Posterior vena cava (tissue), 2 donors: ENCODE data around the gene CDRT15. TPM values are rescaled to one million over a fixed set of nuclear protein-coding genes. Genes with fewer than 3 reads are reported as not detected.
"Not testable (repeated sequence)": the region's sequence is repeated elsewhere in the genome, so short reads cannot be mapped to it uniquely, and the experiment has no call there.

ENCODE experiments used
- DNase-seq: peaks from one replicate; pipeline ENCODE4 v3.0.0-alpha.2; 2020; ENCODE audit warnings: low spot score
- intact Hi-C, 2 donors: fragments of 100-400 bp; cut with DNase I; formaldehyde crosslinking; loops; one replicate each; pipeline versions ENCODE4 v1.14.1 to v1.14.2; 2022 to 2023
- total RNA-seq, 2 donors: library from RNA; stranded (reverse); fragmentation: NEBNext Ultra II Directional; extraction: Animal tissue kit (Norgen Biotek cat#: 25700); gene quantifications; one replicate each; pipeline ENCODE4 v1.2.1, GENCODE V29; 2021
- donor health status: DM: yes; HTN: yes; CAD: no.
- donor health status: DM: yes; HTN: yes; CAD: no.

CDRT15 gene
- total RNA-seq, 2 donors from 2014 or later = not detected

DNA sequence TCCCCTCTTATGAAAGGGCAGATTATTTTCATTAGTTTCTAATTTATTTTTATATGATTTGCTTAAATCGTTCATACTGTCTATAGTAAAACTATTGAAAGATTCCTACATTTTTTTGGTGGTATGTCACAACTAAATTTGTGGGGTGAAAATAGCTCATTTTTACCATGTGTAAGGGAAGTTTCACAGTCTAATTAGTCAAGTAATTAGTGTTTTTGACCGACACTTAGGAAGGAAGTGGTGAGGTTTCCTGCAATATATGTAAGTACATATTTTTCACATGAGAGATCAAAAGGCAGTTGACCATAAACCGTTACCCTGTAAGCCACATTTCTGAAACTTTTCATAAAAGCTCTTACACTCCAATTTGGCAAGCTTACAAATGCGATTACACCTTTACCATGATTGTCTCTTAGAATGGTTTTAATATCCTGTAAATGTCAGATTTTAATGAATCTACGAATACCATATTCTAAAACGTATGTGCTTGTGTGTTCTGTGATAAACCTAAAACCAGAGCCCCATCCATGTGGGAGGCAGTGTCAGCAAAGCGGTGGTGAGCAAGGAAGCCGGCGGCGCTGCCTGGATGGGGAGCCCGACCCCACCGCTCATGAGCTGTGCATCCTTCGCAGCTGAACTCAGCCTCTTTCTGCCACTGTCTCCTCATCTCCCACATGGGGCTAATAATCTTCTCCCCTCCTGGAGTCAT is 43.9 kb downstream of the CDRT15 start:
- intact Hi-C loops, DNase-seq: not testable (repeated sequence)

- intact Hi-C loops, DNase-seq: not testable (repeated sequence)
These were observed 44.6 kb downstream of the CDRT15 start for GRCh38 chr17:14192039-14192438.

GRCh38 chr17:14191469-14191868 is 45.2 kb downstream of the CDRT15 start:
- intact Hi-C loops, DNase-seq: not testable (repeated sequence)

- intact Hi-C loops, DNase-seq: not testable (repeated sequence)
These were observed 45.9 kb downstream of the CDRT15 start for GRCh38 chr17:14190774-14191173.

GRCh38 chr17:14186443-14186842 is 50.2 kb downstream of the CDRT15 start:
- DNase-seq, intact Hi-C loops: not testable (repeated sequence)

Other genes starting within 250 kb of the CDRT15 start
- 10 to 100 TPM; 11.7 to 16.2 TPM for gene COX10, start 167.4 kb downstream of the CDRT15 start, total RNA-seq
- gene HS3ST3B1, start 64.2 kb upstream of the CDRT15 start, total RNA-seq = under 1 TPM; 0.62 to 0.97 TPM